ENCODE measurements around the gene RRP8.

Gene RRP8

DNA sequence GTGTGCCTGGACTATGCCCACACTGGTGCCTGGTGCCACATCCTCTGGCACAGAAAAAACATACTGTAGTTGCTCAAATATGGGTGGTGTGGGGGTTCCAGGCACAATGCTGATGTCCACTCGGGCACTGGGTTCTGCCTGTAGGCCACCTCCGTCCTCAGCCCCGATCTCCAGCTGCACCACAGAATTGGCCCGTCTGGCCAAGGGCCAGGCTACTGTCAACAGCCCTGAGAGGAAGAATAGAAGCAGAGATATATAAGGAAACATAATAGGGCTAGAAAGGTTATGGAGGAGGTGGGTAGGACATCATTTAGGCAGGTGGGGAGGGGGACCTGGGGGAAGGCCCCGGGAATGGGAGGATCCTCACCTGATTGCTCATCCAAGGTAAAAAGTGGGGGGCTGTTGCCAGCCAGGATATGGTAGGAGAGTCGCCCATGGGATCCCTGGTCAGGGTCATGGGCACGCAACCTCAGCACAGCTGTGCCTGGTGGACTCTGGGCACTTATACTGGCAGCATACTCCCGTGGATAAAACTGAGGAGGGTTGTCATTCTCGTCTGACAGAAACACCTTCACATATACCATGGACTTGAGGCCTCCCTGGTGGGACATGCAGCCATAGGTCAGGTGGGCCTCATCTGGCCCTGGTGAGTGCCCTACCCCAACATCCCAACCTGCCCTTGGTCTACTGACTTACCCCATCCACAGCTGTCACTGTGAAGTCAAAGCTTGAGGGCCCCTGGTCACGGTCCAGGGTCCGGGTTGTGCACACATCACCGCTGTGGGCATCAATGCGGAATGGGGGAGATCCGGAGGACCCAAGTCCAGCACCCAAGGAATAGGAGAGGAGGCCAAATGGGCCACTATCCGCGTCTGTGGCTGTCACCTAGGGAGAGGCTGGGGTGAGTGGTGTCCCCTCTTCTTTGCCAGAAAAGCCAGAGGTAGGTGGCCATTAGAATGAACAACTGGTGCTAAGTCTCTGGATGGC is 30.3 kb upstream of the RRP8 start:
- Histone ChIP-seq H3K4me3 (no peak overlapping the region), H3K27ac (peak overlapping the region in 2 of 21 experiments; percentile 16 to 22)

DNA sequence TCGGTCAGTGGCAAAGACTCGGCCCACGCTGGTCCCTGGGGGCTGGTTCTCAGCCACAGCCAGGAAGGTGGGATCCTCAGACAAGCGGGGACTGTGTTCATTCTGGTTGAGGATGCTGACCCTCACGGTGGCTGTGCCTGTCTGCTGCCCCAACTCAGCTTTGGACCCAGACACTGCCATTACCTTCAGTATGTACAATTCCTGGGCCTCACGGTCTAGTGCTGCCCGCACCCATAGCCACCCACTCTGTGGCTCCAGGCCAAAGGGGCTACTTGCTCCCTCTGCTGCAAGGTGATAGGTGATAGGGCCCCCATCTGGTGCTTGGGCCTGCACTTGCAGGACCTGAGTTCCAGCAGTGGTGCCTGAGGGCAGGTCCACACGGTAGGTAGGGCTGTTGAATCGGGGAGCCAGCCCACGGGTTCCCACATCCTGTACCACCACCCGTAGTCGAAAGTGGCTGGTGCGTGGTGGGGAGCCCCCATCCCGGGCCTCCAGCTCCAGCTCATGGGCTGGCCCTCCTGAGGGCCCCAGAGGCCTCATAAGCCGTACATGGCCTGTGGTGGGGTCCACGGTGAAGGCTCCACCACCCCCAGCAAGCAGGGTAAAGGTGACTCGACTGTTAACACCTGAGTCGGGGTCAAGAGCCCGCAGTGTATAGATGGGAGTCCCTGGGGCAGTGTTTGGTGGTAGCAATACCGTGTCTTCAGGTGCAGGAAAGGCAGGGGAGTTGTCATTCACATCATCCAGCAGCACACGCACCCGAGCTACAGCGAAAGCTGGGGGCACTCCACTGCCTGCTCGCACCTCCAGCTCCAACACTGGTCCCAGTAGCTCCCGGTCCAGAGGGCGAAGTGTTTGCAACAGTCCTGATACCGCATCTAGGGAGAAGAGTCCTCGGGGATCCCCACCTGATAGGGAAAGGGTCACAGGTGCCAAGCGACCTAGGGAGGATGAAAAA is 29.0 kb upstream of the RRP8 start:
- Histone ChIP-seq H3K27ac (no peak overlapping the region), H3K4me3 (no peak overlapping the region)

- H3K4me3 ChIP-seq: no peak overlapping the region
- no peak overlapping the region for H3K27ac ChIP-seq
Observed at GRCh38 chr11:6631361-6631890, 28.0 kb upstream of the RRP8 start.

DNA sequence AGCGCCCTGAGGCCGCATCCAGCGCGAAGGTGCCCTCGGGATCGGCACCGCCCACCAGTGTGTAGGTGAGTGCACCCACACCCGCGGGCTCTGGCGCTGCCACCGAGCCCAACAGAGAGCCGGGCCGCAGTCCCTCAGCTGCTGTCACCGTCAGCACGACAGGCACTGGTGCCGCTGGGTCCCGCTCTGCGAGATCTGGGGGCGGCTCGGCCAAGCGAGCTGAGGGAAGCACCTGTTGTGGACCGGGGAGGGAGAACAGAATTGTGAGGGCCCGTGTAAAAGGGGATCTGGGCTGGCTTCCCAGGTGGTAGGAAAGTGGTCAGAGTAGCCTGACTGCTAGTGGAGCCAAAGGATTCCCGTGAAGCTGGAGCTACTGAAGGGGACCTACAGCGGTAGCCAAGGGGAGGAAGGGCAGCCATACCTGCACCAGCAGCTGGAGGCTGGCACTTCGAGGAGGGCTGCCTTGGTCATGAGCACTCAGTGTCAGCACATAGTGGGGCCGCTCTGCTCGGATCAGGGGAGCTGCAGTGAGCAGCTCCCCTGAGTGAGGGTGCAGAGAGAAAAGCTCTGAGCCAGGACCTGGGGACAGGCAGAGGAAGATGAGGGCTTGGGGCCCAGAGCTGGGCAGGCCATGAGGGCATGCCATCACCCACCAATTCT is 27.3 kb upstream of the RRP8 start:
- Histone ChIP-seq H3K27ac (no peak overlapping the region), H3K4me3 (peak overlapping the region in 2 of 7 experiments; percentile 15 to 35)

DNA sequence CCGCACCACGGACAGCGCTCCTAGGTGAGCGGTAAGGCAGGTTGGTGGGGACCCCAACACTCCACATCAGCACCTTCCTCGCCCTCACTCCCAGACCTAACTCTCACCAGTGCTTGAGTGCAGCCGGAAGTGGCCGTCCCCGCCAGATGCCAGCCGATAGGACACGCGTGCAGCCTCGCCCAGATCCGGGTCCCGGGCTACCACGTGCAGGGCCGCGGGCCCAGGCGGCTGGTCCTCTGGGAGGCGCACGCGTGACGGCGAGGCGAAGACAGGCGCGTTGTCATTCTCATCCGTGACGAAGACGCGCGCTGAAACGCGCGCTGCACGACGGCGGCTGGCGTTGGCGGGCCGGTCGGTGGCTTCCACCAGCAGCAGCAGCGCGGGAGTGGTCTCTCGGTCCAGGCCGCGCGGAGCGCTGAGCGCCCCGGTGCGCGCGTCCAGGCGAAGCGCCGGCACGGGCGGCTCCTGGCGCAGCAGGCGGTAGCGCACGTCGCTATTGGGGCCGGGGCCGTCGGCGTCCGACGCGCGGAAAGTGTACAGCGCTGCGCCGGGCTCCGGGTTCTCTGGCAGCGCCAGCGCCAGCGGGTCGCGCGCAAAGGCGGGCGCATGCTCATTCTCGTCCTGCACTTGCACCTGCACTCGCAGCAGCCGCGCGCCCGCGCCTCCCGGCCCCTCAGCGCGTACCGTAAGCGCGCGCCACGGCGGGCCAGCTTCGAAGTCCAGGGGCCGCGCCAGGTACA is 26.6 kb upstream of the RRP8 start:
- no peak overlapping the region for H3K27ac ChIP-seq
- H3K4me3 ChIP-seq: peak overlapping the region in 2 of 7 experiments; percentile 15 to 35

GRCh38 chr11:6629573-6629891 is 26.1 kb upstream of the RRP8 start:
- Histone ChIP-seq H3K27ac (no peak overlapping the region), H3K4me3 (no peak overlapping the region)

DNA sequence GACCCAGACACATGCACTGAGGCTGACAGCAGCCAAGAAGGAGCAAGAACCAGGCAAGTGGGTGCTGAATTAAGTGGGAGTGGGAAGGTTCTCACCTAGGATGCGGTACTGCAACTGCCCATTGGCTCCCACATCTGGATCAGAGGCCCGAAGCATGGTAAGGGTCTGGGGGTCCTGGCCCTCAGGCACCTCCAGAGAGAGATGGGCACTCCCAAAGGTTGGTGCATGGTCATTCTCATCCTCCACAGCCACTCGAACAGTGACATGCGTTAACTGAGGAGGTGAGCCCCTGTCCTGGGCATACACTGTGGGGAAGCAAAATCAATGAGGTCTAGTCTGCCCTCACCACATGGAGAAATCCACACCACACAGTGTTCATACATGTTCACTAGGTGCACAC is 25.1 kb upstream of the RRP8 start:
- H3K27ac ChIP-seq: no peak overlapping the region
- H3K4me3 ChIP-seq: no peak overlapping the region

GRCh38 chr11:6627762-6628241 is 24.4 kb upstream of the RRP8 start:
- no peak overlapping the region for H3K4me3 ChIP-seq
- no peak overlapping the region for H3K27ac ChIP-seq

DNA sequence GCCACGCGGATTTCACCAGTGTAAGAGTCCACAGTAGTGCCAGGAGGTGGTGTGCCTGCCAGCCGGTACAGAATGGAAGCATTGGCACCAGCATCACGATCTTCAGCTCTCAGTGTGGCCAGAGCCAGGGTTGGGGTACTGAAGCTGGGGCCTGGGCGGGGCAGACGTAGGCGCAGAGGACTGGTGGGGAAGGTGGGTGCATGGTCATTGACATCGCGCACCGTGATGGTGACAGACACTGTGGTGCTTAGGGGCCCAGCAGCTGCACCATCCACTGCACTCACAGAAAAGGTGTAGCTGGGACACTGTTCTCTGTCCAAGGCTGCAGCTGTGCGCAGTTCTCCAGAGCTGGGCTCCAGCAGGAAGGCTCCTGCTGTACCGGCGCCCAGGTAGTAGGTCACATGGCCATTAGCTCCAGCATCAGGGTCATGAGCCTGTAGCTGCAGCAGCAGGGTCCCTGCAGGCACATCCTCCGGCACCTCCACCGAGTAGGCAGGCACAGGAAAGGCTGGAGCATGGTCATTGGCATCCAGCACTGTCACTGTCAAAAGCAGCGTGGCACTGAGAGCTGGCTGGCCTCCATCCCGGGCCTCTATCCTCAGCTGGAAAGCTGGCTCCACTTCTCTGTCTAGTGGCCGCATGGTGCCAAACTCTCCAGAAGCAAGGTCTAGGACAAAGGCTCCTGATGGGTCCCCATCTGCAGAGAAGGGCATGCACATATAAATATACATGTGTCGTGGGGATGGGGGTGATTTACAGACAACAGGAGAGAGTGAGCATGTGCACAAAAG is 23.8 kb upstream of the RRP8 start:
- Histone ChIP-seq H3K27ac (no peak overlapping the region), H3K4me3 (no peak overlapping the region)

DNA sequence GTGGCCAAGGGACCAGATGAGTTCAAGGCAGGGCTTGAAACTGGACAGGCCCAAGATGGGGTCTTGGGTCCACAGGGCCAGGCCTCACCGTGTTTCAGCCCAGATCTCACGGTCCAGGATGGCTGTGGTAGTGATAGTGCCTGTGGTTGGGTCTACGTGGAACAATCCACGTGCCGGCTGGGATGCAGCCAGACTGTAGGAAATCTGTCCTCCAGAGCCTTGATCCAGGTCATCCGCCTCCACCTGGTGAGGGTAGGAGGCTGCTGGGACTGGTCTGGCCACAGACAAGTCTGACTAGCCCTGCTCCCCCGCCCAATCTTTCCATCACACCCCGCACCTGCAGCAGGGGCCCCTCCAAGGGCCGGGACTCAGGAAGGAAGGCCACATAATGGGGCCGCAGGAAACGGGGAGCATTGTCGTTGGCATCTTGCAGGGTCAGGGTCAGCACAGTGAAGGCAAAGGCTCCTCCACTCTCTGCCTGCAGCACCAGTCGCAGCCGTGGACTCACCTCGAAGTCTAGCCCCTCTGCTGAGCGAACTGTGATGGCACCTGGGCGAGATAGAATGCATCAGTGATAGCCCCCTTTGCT is 22.5 kb upstream of the RRP8 start:
- no peak overlapping the region for H3K27ac ChIP-seq

GRCh38 chr11:6625156-6625831 is 21.9 kb upstream of the RRP8 start:
- Histone ChIP-seq H3K4me3 (no peak overlapping the region), H3K27ac (no peak overlapping the region)

More for the DNA sequence above, 22.5 kb upstream of the RRP8 start:
- H3K4me3 ChIP-seq: no peak overlapping the region

- no peak overlapping the region for H3K27ac ChIP-seq
- no peak overlapping the region for H3K4me3 ChIP-seq
Observed at GRCh38 chr11:6623391-6624363, 20.3 kb upstream of the RRP8 start.

GRCh38 chr11:6622261-6623171 is 19.1 kb upstream of the RRP8 start:
- H3K4me3 ChIP-seq: no peak overlapping the region
- peak overlapping the region in 1 of 21 experiments; percentile 27 for H3K27ac ChIP-seq

DNA sequence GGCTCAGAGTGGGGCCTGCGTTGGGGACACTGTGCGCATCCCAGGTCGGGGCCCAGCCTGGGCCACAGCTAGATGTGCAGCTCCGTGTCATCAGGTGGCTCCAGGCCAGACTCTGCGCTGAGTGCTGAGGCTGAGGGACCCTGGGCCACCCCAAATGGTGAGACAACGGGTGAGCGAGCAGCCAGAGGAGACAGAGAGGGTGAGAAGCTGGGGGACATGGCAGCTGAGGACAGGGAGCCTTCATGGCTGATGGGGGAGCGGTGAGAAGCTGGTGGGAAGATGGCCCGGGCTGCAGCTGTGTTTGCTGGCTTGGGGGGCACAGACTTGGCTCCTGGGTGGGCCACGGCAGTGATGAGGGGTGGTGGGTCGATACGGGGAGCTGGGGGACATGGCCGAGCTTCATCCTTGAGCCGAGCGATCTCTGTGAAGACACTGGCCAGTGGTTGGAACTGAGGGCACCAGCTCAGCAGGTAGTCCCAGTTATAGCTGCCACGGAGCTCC is 18.3 kb upstream of the RRP8 start:
- H3K4me3 ChIP-seq: no peak overlapping the region
- no peak overlapping the region for H3K27ac ChIP-seq

GRCh38 chr11:6620636-6621035 is 17.2 kb upstream of the RRP8 start:
- H3K4me3 ChIP-seq: no peak overlapping the region
- H3K27ac ChIP-seq: peak overlapping the region in 1 of 21 experiments; percentile 7

All from skin epidermis (tissue), 12 donors.